CD4-positive, alpha-beta T cell treated with Interleukin-6 for 4 hours (primary cell): Measurements from ENCODE around the gene SNAP47.

ENCODE experiments used
- DNase-seq: peaks from one replicate; pipeline ENCODE4 v3.0.0-alpha.2; 2020; ENCODE audit warnings: mixed read lengths

The SNAP47 gene

GRCh38 chr1:227732586-227733308 lies 2.5 kb upstream of the SNAP47 start:
- DNase-seq = no peak

GRCh38 chr1:227733309-227733705 lies 1.9 kb upstream of the SNAP47 start:
- no peak for DNase-seq

GRCh38 chr1:227733751-227734545 lies 1.3 kb upstream of the SNAP47 start:
- no peak for DNase-seq

- DNase-seq = no peak
These were observed 734 bp upstream of the SNAP47 start for GRCh38 chr1:227734546-227734855.

GRCh38 chr1:227735539-227736285 lies 477 bp downstream of the SNAP47 start:
- no peak for DNase-seq

- no peak for DNase-seq
These were observed 1.7 kb downstream of the SNAP47 start for GRCh38 chr1:227736814-227737432.

- DNase-seq = no peak
These were observed 3.6 kb downstream of the SNAP47 start for GRCh38 chr1:227738820-227739219.

GRCh38 chr1:227739636-227740035 lies 4.4 kb downstream of the SNAP47 start:
- DNase-seq = no peak

- no peak for DNase-seq
These were observed 5.2 kb downstream of the SNAP47 start for GRCh38 chr1:227740401-227740960.

- DNase-seq = no peak
These were observed 6.1 kb downstream of the SNAP47 start for GRCh38 chr1:227741166-227741870.

GRCh38 chr1:227742738-227743715 lies 7.8 kb downstream of the SNAP47 start:
- no peak for DNase-seq

GRCh38 chr1:227744668-227745067 lies 9.4 kb downstream of the SNAP47 start:
- no peak for DNase-seq

- DNase-seq = no peak
These were observed 10.5 kb downstream of the SNAP47 start for GRCh38 chr1:227745568-227746265.

- no peak for DNase-seq
These were observed 11.4 kb downstream of the SNAP47 start for GRCh38 chr1:227746676-227747075.

GRCh38 chr1:227747382-227747781 lies 12.1 kb downstream of the SNAP47 start:
- no peak for DNase-seq

GRCh38 chr1:227747948-227748495 lies 12.8 kb downstream of the SNAP47 start:
- no peak for DNase-seq

GRCh38 chr1:227748496-227749182 lies 13.4 kb downstream of the SNAP47 start:
- DNase-seq = no peak

GRCh38 chr1:227749225-227749624 lies 14.0 kb downstream of the SNAP47 start:
- no peak for DNase-seq
